ENCODE results near the gene PPP3R1. TPM values are rescaled to one million over a fixed set of nuclear protein-coding genes. Genes with fewer than 3 reads are reported as not detected.
A peak's percentile ranks its signal among the peaks of the same experiment; 100 is the strongest.

PPP3R1 gene
- total and polyA plus RNA-seq, 10 of the 15 experiments (the other 5 are each of a cell fraction or from before 2014, with no cell fraction given): 1.5 to 61.0 (median 15.8) TPM

DNA sequence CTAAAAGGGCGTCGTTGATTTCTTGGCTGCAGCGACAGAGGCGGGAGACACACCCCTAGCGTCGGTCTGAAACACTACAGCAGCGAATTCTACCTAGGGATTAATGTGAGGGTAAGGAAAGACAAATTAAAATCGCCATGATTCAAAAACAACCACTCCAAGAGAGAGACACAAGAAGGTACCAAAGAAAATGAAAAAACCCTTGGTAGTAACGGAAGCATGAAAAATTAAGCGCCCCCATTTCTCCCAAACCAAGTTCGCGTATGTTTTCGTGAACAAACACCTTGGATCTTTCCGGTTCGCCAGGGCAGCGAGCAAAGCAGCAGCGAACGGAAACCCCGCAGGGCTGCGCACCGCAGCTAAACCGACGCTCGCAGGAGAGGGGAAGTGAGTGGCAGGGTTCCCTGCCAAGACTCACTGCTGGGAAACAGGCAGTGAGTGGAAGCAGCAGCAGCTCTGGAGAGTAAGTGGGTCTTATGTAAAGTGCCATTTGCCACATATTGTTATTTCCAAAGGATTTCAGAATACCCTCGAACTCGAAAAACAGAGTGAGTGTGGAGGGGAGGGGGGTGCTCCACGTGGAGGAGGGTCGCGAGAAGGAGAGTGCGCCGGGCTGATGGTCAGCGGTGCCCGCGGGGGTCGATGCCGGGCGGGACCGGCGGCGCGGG, 1.0 kb downstream of the PPP3R1 start (continued):
- TF ChIP-seq, protein P1, sequence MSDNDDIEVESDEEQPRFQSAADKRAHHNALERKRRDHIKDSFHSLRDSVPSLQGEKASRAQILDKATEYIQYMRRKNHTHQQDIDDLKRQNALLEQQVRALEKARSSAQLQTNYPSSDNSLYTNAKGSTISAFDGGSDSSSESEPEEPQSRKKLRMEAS (IDR thresholded peaks at IDR 0.05; ENCODE audit: low read depth, low read length): 0 out of 2 replicates have a peak, but pooled peaks have one; percentile 50
- TF ChIP-seq, protein P2, sequence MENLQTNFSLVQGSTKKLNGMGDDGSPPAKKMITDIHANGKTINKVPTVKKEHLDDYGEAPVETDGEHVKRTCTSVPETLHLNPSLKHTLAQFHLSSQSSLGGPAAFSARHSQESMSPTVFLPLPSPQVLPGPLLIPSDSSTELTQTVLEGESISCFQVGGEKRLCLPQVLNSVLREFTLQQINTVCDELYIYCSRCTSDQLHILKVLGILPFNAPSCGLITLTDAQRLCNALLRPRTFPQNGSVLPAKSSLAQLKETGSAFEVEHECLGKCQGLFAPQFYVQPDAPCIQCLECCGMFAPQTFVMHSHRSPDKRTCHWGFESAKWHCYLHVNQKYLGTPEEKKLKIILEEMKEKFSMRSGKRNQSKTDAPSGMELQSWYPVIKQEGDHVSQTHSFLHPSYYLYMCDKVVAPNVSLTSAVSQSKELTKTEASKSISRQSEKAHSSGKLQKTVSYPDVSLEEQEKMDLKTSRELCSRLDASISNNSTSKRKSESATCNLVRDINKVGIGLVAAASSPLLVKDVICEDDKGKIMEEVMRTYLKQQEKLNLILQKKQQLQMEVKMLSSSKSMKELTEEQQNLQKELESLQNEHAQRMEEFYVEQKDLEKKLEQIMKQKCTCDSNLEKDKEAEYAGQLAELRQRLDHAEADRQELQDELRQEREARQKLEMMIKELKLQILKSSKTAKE (IDR thresholded peaks at IDR 0.05; ENCODE audit: low read depth, poor library complexity, severe bottlenecking): peak; percentile 82
- TF ChIP-seq, protein P3, sequence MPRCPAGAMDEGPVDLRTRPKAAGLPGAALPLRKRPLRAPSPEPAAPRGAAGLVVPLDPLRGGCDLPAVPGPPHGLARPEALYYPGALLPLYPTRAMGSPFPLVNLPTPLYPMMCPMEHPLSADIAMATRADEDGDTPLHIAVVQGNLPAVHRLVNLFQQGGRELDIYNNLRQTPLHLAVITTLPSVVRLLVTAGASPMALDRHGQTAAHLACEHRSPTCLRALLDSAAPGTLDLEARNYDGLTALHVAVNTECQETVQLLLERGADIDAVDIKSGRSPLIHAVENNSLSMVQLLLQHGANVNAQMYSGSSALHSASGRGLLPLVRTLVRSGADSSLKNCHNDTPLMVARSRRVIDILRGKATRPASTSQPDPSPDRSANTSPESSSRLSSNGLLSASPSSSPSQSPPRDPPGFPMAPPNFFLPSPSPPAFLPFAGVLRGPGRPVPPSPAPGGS (IDR thresholded peaks at IDR 0.05; ENCODE audit: borderline replicate concordance, insufficient read depth, low read depth, low read length, poor library complexity, severe bottlenecking): no peak
- TF ChIP-seq SP1 (IDR thresholded peaks at IDR 0.05; ENCODE audit: low read depth, low read length) (no peak), IKZF2 (IDR thresholded peaks at IDR 0.05) (peak; percentile 59 to 63), ZZZ3 (IDR thresholded peaks at IDR 0.05; ENCODE audit: control insufficient read depth, insufficient read length, low read depth) (no peak), ATF7 (IDR thresholded peaks at IDR 0.05; ENCODE audit: low read depth) (peak; percentile 55), RFX5 (IDR thresholded peaks at IDR 0.05; ENCODE audit: low read depth, low read length) (peak; percentile 82), NR2F1 (conservative IDR thresholded peaks at IDR 0.05) (no peak), ASH2L (IDR thresholded peaks at IDR 0.05; ENCODE audit: borderline replicate concordance, low read depth) (no peak), ESRRA (IDR thresholded peaks at IDR 0.05; ENCODE audit: low read length) (no peak), CHD4 (IDR thresholded peaks at IDR 0.05) (no peak)
- TF ChIP-seq, protein P4, sequence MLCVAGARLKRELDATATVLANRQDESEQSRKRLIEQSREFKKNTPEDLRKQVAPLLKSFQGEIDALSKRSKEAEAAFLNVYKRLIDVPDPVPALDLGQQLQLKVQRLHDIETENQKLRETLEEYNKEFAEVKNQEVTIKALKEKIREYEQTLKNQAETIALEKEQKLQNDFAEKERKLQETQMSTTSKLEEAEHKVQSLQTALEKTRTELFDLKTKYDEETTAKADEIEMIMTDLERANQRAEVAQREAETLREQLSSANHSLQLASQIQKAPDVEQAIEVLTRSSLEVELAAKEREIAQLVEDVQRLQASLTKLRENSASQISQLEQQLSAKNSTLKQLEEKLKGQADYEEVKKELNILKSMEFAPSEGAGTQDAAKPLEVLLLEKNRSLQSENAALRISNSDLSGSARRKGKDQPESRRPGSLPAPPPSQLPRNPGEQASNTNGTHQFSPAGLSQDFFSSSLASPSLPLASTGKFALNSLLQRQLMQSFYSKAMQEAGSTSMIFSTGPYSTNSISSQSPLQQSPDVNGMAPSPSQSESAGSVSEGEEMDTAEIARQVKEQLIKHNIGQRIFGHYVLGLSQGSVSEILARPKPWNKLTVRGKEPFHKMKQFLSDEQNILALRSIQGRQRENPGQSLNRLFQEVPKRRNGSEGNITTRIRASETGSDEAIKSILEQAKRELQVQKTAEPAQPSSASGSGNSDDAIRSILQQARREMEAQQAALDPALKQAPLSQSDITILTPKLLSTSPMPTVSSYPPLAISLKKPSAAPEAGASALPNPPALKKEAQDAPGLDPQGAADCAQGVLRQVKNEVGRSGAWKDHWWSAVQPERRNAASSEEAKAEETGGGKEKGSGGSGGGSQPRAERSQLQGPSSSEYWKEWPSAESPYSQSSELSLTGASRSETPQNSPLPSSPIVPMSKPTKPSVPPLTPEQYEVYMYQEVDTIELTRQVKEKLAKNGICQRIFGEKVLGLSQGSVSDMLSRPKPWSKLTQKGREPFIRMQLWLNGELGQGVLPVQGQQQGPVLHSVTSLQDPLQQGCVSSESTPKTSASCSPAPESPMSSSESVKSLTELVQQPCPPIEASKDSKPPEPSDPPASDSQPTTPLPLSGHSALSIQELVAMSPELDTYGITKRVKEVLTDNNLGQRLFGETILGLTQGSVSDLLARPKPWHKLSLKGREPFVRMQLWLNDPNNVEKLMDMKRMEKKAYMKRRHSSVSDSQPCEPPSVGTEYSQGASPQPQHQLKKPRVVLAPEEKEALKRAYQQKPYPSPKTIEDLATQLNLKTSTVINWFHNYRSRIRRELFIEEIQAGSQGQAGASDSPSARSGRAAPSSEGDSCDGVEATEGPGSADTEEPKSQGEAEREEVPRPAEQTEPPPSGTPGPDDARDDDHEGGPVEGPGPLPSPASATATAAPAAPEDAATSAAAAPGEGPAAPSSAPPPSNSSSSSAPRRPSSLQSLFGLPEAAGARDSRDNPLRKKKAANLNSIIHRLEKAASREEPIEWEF (IDR thresholded peaks at IDR 0.05; ENCODE audit: insufficient replicate concordance, low read depth, low read length): no peak
- TF ChIP-seq, protein P5, sequence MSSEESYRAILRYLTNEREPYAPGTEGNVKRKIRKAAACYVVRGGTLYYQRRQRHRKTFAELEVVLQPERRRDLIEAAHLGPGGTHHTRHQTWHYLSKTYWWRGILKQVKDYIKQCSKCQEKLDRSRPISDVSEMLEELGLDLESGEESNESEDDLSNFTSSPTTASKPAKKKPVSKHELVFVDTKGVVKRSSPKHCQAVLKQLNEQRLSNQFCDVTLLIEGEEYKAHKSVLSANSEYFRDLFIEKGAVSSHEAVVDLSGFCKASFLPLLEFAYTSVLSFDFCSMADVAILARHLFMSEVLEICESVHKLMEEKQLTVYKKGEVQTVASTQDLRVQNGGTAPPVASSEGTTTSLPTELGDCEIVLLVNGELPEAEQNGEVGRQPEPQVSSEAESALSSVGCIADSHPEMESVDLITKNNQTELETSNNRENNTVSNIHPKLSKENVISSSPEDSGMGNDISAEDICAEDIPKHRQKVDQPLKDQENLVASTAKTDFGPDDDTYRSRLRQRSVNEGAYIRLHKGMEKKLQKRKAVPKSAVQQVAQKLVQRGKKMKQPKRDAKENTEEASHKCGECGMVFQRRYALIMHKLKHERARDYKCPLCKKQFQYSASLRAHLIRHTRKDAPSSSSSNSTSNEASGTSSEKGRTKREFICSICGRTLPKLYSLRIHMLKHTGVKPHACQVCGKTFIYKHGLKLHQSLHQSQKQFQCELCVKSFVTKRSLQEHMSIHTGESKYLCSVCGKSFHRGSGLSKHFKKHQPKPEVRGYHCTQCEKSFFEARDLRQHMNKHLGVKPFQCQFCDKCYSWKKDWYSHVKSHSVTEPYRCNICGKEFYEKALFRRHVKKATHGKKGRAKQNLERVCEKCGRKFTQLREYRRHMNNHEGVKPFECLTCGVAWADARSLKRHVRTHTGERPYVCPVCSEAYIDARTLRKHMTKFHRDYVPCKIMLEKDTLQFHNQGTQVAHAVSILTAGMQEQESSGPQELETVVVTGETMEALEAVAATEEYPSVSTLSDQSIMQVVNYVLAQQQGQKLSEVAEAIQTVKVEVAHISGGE (CRISPR knock-in tag; IDR thresholded peaks at IDR 0.05): no peak

All from GM12878 (cell line).